Measurements from ENCODE around the gene CDIP1.

Gene CDIP1

DNA sequence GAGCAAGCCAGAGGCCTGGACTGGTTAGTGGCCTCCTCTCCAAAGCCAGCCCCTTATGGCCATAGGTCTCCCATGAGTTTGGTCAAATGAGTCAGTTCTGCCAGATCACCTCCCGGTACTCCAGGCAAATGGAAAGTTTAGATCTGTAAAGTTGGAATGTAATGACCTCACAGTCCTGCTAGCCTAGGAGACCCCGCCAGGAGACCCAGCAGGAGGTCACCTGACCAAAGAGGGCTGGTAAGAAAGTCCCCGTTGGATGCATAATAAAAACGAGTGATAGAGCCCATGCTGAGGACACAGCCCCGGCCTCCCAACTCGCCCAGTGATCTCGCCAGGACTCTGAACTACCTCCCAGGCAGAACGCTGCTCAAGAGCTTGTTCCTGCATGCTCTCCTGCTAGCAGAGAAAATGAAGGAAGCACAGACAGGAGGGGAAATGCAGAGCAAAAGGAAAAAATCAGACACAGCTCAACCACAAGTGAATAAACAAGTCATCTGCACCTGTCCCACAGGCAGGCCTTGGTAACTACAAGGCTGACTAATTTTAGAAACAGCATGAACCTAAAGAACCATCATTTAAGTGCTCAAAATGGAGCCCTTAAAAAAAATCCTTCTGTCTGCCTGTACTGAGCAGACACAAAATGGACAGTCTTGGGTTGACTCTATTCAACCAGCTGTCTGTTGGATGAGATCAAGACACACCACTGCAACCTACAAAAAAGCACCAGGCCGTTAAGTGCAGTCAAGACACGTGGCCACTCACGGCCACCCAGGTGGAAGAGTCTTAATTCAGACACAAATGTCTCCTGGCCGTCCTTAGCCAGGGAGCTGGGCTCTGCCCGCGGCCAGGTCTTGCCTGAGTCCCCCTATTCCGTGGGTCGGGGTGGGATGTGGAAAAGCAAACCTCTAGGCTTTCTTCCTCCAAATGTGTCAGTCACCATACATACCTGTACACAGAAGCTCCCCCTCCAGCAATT is 9.2 kb downstream of the CDIP1 start:
- Histone ChIP-seq H3K36me3 (ENCODE audit: insufficient read depth) (no peaks in the 10 kb centered on the region; the same call in 1 of the 2 replicates), H2AFZ (ENCODE audit: low read depth) (peak overlapping the region; percentile 81), H3K27ac (peak overlapping the region; percentile 93), H3K9ac (peak overlapping the region; percentile 62), H3K27me3 (ENCODE audit: insufficient read depth, low read depth) (no peaks in the 10 kb centered on the region), H3K79me2 (ENCODE audit: insufficient read depth, low read depth) (peaks cover 37% of the 10 kb centered on the region; the same call in 1 of the 2 replicates), H3K4me2 (peak overlapping the region; percentile 81), H4K20me1 (ENCODE audit: insufficient read depth) (no peaks in the 10 kb centered on the region), H3K4me3 (IDR thresholded peaks at IDR 0.05; ENCODE audit: insufficient read depth, low read depth, low read length) (no peak overlapping the region), H3K4me1 (ENCODE audit: low read depth, poor library complexity, severe bottlenecking) (peaks cover 42% of the 10 kb centered on the region)
- TF ChIP-seq, protein P1, sequence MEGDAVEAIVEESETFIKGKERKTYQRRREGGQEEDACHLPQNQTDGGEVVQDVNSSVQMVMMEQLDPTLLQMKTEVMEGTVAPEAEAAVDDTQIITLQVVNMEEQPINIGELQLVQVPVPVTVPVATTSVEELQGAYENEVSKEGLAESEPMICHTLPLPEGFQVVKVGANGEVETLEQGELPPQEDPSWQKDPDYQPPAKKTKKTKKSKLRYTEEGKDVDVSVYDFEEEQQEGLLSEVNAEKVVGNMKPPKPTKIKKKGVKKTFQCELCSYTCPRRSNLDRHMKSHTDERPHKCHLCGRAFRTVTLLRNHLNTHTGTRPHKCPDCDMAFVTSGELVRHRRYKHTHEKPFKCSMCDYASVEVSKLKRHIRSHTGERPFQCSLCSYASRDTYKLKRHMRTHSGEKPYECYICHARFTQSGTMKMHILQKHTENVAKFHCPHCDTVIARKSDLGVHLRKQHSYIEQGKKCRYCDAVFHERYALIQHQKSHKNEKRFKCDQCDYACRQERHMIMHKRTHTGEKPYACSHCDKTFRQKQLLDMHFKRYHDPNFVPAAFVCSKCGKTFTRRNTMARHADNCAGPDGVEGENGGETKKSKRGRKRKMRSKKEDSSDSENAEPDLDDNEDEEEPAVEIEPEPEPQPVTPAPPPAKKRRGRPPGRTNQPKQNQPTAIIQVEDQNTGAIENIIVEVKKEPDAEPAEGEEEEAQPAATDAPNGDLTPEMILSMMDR (conservative IDR thresholded peaks at IDR 0.05; ENCODE audit: low read depth, low read length) = no peak; the same call in 1 of the 2 replicates

DNA sequence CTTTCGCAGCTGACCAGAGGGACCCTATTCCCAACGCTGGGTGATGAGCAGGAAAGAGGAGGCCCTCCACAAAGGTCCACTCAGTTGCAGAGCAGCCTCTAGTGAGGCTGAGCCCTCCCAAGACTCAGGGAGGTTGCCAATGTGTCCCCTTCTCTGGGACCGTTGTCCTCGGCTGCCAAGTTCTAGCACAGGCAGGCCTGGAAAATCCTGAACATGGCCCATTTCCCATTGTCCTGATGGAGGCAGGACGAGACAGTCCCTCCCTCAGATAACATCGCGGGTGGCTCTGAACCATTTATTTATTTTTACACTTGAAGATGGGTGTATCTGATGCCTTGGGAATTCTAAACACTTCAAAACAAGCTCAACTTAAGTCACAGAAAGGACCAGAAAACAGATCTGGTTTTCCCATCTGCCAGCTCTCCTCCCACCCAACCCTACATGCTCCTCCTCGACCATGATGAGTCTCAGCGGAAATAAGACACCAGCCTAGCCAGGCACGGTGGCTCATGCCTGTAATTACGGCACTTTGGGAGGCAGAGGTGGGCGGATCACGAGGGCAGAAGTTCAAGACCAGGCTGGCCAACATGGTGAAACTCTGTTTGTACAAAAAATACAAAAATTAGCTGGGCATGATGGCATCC is 12.8 kb downstream of the CDIP1 start:
- Histone ChIP-seq H3K79me2 (ENCODE audit: insufficient read depth, low read depth) (peaks cover 27% of the 10 kb centered on the region; the same call in 1 of the 2 replicates), H3K27ac (no peak overlapping the region), H3K4me1 (ENCODE audit: low read depth, poor library complexity, severe bottlenecking) (peaks cover 29% of the 10 kb centered on the region), H3K27me3 (ENCODE audit: insufficient read depth, low read depth) (no peaks in the 10 kb centered on the region), H3K4me2 (no peak overlapping the region), H3K9ac (no peak overlapping the region), H3K36me3 (ENCODE audit: insufficient read depth) (no peaks in the 10 kb centered on the region; the same call in 1 of the 2 replicates), H3K4me3 (IDR thresholded peaks at IDR 0.05; ENCODE audit: insufficient read depth, low read depth, low read length) (no peak overlapping the region), H2AFZ (ENCODE audit: low read depth) (no peak overlapping the region), H4K20me1 (ENCODE audit: insufficient read depth) (no peaks in the 10 kb centered on the region)
- TF ChIP-seq, protein P1 (conservative IDR thresholded peaks at IDR 0.05; ENCODE audit: low read depth, low read length) = no peak

DNA sequence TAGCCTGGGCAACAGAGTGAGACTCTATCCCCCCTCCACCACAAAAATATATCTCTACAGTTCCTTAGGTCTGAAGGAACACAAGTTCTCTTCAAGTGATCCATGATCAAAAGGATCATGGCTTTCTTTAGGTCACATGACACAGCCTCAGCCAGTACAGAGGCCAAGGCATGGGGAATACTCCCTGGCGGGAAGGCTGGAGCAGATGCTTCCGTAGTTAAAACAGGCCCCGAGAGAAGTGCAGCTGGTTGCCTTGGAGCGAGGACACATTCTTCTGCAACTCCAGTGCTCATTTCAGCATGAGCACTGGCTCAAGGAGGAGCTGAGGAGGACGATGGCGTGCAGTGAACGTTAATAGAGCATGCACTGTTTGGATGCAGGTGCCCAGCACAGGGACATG is 13.5 kb downstream of the CDIP1 start:
- Histone ChIP-seq H3K79me2 (ENCODE audit: insufficient read depth, low read depth) (peaks cover 27% of the 10 kb centered on the region; the same call in 1 of the 2 replicates), H3K27me3 (ENCODE audit: insufficient read depth, low read depth) (no peaks in the 10 kb centered on the region), H3K36me3 (ENCODE audit: insufficient read depth) (no peaks in the 10 kb centered on the region; the same call in 1 of the 2 replicates), H3K27ac (no peak overlapping the region), H3K9ac (no peak overlapping the region), H3K4me3 (IDR thresholded peaks at IDR 0.05; ENCODE audit: insufficient read depth, low read depth, low read length) (no peak overlapping the region), H4K20me1 (ENCODE audit: insufficient read depth) (no peaks in the 10 kb centered on the region), H3K4me2 (no peak overlapping the region), H3K4me1 (ENCODE audit: low read depth, poor library complexity, severe bottlenecking) (peaks cover 22% of the 10 kb centered on the region), H2AFZ (ENCODE audit: low read depth) (no peak overlapping the region)
- TF ChIP-seq, protein P1 (conservative IDR thresholded peaks at IDR 0.05; ENCODE audit: low read depth, low read length) = no peak

DNA sequence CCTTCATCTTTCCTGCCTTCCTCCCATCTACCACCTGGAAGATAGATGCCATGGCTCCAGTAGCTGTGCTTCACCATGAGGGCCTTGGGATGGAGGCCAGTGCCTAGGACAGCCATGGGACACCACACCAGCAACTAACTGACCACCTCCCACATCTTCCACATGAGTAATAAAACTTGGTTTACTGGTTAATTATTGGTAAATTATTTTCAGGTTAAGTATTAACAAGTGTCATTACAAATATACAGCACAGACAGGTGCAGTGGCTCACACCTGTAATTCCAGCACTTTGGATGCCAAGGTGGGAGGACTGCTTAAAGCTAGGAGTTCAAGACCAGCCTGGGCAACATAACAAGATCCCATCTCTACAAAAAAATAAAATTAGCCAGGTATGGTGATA is 14.0 kb downstream of the CDIP1 start:
- Histone ChIP-seq H3K27me3 (ENCODE audit: insufficient read depth, low read depth) (no peaks in the 10 kb centered on the region), H3K79me2 (ENCODE audit: insufficient read depth, low read depth) (peaks cover 27% of the 10 kb centered on the region; the same call in 1 of the 2 replicates), H3K27ac (no peak overlapping the region), H4K20me1 (ENCODE audit: insufficient read depth) (no peaks in the 10 kb centered on the region), H3K4me2 (no peak overlapping the region), H3K4me1 (ENCODE audit: low read depth, poor library complexity, severe bottlenecking) (peaks cover 17% of the 10 kb centered on the region), H2AFZ (ENCODE audit: low read depth) (no peak overlapping the region), H3K36me3 (ENCODE audit: insufficient read depth) (no peaks in the 10 kb centered on the region; the same call in 1 of the 2 replicates), H3K4me3 (IDR thresholded peaks at IDR 0.05; ENCODE audit: insufficient read depth, low read depth, low read length) (no peak overlapping the region), H3K9ac (no peak overlapping the region)
- TF ChIP-seq, protein P1 (conservative IDR thresholded peaks at IDR 0.05; ENCODE audit: low read depth, low read length) = no peak

Data from KMS-11 (cell line).